Activated CD8-positive, alpha-beta memory T cell treated with anti-CD3 and anti-CD28 coated beads, Interleukin-2, amount 10 ng/mL, durations not matched to agents 7 days and 5 days (primary cell): Measurements from ENCODE around the gene ITGB8. TPM values are rescaled to one million over a fixed set of nuclear protein-coding genes. Genes with fewer than 3 reads are reported as not detected.

Experiments used
- ATAC-seq: fragments of 150-1000 bp; cut with Tn5 transposase; one replicate; pipeline ENCODE4 v1.10.0; 2021; ENCODE audit warnings: moderate library complexity
- CTCF ChIA-PET: fragments of 350-600 bp; sonication (Branson Sonifier 250); formaldehyde crosslinking; loops from one replicate; lab custom pipeline; 2021; ENCODE audit warnings: antibody characterized with exemption; lab: Charles Lee
- DNase-seq: peaks from one replicate; pipeline ENCODE4 v3.0.0-alpha.2; 2020
- H3K27ac Mint-ChIP-seq: one replicate; pipeline ENCODE4 v1.8.0; 2021; ENCODE audit warnings: mild to moderate bottlenecking, mixed read lengths
- H3K27me3 Mint-ChIP-seq: one replicate; pipeline ENCODE4 v1.8.0; 2021; ENCODE audit warnings: mixed read lengths
- H3K36me3 Mint-ChIP-seq: one replicate; pipeline ENCODE4 v1.8.0; 2021; ENCODE audit warnings: mild to moderate bottlenecking, mixed read lengths
- H3K4me1 Mint-ChIP-seq: one replicate; pipeline ENCODE4 v1.8.0; 2021; ENCODE audit warnings: mixed read lengths
- H3K4me3 Mint-ChIP-seq: one replicate; pipeline ENCODE4 v1.8.0; 2021; ENCODE audit warnings: mild to moderate bottlenecking, moderate library complexity, mixed read lengths
- H3K9me3 Mint-ChIP-seq: one replicate; pipeline ENCODE4 v1.8.0; 2022; ENCODE audit warnings: low read depth, mixed read lengths
- total RNA-seq, 2 experiments: library from RNA; stranded (reverse); gene quantifications; one replicate each; pipeline ENCODE4 v1.2.3, GENCODE V29; 2021

ITGB8 gene
- total RNA-seq, 2 experiments from 2014 or later: 0.06 to 0.07 TPM

GRCh38 chr7:20438694-20439376 is 108.1 kb downstream of the ITGB8 start:
- CTCF ChIA-PET: no interaction called here
- no peak overlapping the region for H3K27ac Mint-ChIP-seq
- ATAC-seq (no peak), DNase-seq (no peak)
- H3K4me3 Mint-ChIP-seq: no peak overlapping the region
- H3K36me3 Mint-ChIP-seq: no peaks in the 10 kb centered on the region
- H3K27me3 Mint-ChIP-seq: no peaks in the 10 kb centered on the region
- no peaks in the 10 kb centered on the region for H3K4me1 Mint-ChIP-seq
- no peaks in the 10 kb centered on the region for H3K9me3 Mint-ChIP-seq

DNA sequence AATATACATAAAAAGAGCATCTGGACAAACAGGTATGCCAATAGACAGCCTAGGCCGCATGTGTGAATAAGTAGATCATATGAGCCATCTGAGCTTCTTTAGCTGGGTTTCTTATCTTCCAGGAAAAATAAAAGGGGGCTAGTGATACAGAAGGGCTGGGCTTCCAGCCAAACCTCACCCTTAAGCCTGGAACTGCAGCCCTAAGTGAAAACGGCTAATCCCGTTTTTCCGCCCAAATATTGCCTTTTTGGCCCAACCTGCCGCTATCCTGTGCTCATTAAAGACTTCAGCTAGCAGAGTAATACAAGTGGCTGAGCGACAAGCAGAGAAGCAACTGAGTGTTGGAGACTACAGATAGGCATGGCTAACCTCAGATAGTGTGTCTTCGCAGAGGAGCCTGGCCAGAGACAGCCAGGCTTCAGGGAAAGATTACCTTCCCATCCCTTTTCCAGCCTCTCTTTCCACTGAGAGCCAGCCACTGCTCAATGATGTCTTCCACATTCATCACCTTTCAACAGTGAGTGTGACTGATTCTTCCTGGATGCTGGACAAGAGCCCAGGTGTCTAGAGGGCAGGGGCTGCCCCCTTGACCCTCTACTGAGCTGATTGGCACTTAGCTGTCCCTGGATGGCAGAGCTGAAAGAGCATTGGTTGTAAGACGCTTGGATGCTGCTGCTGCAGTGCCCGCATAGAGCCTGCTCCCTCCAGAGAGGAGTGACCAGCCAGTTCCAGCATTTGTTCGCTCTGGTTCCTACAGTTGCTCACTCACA is 108.9 kb downstream of the ITGB8 start:
- CTCF ChIA-PET: no interaction called here
- Mint-ChIP-seq H3K4me3 (no peak overlapping the region), H3K36me3 (no peaks in the 10 kb centered on the region), H3K27ac (no peak overlapping the region), H3K9me3 (no peaks in the 10 kb centered on the region), H3K27me3 (no peaks in the 10 kb centered on the region), H3K4me1 (no peaks in the 10 kb centered on the region)
- ATAC-seq (no peak), DNase-seq (no peak)

GRCh38 chr7:20440472-20441105 is 109.9 kb downstream of the ITGB8 start:
- ATAC-seq (no peak), DNase-seq (no peak)
- H3K36me3 Mint-ChIP-seq: no peaks in the 10 kb centered on the region
- no peak overlapping the region for H3K4me3 Mint-ChIP-seq
- H3K27ac Mint-ChIP-seq: no peak overlapping the region
- no peaks in the 10 kb centered on the region for H3K9me3 Mint-ChIP-seq
- H3K27me3 Mint-ChIP-seq: no peaks in the 10 kb centered on the region
- CTCF ChIA-PET: interaction anchor here (1.2 kb wide), 1 partner anchor 11 kb away, joined by 5 read pairs; no protein-coding TSS in a partner anchor
- H3K4me1 Mint-ChIP-seq: no peaks in the 10 kb centered on the region

- no peaks in the 10 kb centered on the region for H3K36me3 Mint-ChIP-seq
- no peaks in the 10 kb centered on the region for H3K9me3 Mint-ChIP-seq
- ATAC-seq (no peak), DNase-seq (no peak)
- H3K4me1 Mint-ChIP-seq: no peaks in the 10 kb centered on the region
- H3K4me3 Mint-ChIP-seq: no peak overlapping the region
- no peak overlapping the region for H3K27ac Mint-ChIP-seq
- no peaks in the 10 kb centered on the region for H3K27me3 Mint-ChIP-seq
- CTCF ChIA-PET: interaction anchor here (1.2 kb wide), 1 partner anchor 11 kb away, joined by 5 read pairs; no protein-coding TSS in a partner anchor
Measured at GRCh38 chr7:20441346-20441745, 110.6 kb downstream of the ITGB8 start.

DNA sequence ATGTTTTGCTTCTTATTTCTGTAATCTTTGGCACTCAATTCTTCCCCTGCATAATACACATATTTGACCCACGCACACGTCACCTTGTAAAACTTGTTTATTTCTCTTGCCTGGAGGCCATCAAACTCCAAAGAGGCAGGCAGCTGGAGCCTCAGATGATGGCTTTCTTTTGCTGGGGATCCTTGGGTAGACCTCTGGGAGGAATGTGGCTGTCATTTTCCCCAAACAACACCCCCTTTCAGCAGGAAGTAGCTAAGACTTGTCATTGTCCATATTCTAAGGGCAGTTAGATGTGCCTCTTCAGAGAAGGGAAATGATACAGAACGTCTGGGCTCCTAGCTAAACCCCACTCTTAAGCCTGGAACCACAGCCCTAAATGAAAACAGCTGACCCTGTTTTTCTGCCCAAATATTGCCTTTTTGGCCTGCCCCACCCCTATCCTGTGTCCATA is 111.3 kb downstream of the ITGB8 start:
- no peak for DNase-seq
- no peak overlapping the region for H3K4me3 Mint-ChIP-seq
- ATAC-seq: no peak
- no peaks in the 10 kb centered on the region for H3K36me3 Mint-ChIP-seq
- CTCF ChIA-PET: interaction anchor here (1.2 kb wide), 1 partner anchor 12 kb away, joined by 5 read pairs; no protein-coding TSS in a partner anchor
- H3K9me3 Mint-ChIP-seq: no peaks in the 10 kb centered on the region
- H3K27me3 Mint-ChIP-seq: no peaks in the 10 kb centered on the region
- no peak overlapping the region for H3K27ac Mint-ChIP-seq
- no peaks in the 10 kb centered on the region for H3K4me1 Mint-ChIP-seq

GRCh38 chr7:20442951-20443350 is 112.3 kb downstream of the ITGB8 start:
- H3K9me3 Mint-ChIP-seq: no peaks in the 10 kb centered on the region
- H3K36me3 Mint-ChIP-seq: no peaks in the 10 kb centered on the region
- ATAC-seq (no peak), DNase-seq (no peak)
- H3K4me3 Mint-ChIP-seq: no peak overlapping the region
- H3K27me3 Mint-ChIP-seq: no peaks in the 10 kb centered on the region
- CTCF ChIA-PET: no interaction called here
- no peaks in the 10 kb centered on the region for H3K4me1 Mint-ChIP-seq
- H3K27ac Mint-ChIP-seq: no peak overlapping the region

- DNase-seq: no peak
- Mint-ChIP-seq H3K27me3 (no peaks in the 10 kb centered on the region), H3K4me3 (no peak overlapping the region), H3K36me3 (no peaks in the 10 kb centered on the region), H3K9me3 (no peaks in the 10 kb centered on the region), H3K4me1 (no peaks in the 10 kb centered on the region), H3K27ac (no peak overlapping the region)
- CTCF ChIA-PET: no interaction called here
- ATAC-seq: no peak
Measured at GRCh38 chr7:20444030-20444800, 113.5 kb downstream of the ITGB8 start.

DNA sequence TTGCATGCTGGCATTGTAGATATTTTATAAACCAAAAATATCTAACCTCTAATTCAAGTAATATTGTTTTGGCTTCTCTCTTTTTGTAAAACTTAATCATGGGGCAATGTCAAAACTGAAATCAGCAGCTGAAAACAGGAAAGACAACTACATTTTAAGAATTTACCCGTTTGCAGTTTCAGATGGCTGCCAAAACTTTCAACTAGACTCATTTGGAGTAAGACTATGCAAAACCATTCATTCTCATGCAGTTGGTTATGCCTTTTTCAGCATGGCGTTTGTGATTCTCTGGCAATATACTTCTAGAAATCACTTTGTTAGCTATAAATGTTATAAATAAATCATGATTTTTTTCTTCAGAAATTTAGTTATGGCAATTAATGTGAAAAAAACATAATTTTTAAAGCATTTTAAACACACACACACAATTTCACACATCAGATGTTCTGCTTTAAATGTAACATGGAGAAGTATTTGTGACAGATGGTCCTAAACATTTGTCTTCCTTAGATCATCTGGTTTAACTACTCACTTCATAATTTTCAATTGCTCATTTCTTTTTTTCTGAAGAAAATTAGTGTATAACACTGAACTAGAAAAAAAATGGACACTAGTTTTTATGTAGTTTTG is 116.4 kb downstream of the ITGB8 start:
- Mint-ChIP-seq H3K9me3 (no peaks in the 10 kb centered on the region), H3K4me1 (no peaks in the 10 kb centered on the region), H3K27me3 (no peaks in the 10 kb centered on the region), H3K27ac (no peak overlapping the region), H3K4me3 (no peak overlapping the region), H3K36me3 (no peaks in the 10 kb centered on the region)
- DNase-seq: no peak
- ATAC-seq: no peak
- CTCF ChIA-PET: no interaction called here

DNA sequence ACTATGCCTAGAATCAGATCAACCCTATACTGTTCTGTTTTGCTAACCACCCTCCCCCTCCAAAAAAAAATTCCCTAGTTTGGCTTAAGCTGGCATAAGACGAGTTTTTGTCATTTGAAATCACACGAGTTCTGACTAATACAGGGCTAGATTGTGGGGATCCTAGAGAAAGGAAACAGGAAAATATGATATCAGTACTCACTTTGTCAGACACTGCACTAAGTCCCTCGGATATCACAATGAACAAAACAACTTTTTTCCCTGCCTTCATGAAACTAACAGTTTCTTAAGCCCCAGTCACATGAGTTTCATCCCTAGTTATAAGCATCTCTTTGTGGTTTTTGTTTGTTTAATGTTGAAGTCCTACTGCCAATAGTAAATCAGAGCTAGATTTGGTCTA is 118.5 kb downstream of the ITGB8 start:
- Mint-ChIP-seq H3K27me3 (no peaks in the 10 kb centered on the region), H3K4me3 (no peak overlapping the region), H3K4me1 (no peaks in the 10 kb centered on the region), H3K9me3 (no peaks in the 10 kb centered on the region), H3K36me3 (no peaks in the 10 kb centered on the region), H3K27ac (no peak overlapping the region)
- CTCF ChIA-PET: no interaction called here
- ATAC-seq (no peak), DNase-seq (no peak)

DNA sequence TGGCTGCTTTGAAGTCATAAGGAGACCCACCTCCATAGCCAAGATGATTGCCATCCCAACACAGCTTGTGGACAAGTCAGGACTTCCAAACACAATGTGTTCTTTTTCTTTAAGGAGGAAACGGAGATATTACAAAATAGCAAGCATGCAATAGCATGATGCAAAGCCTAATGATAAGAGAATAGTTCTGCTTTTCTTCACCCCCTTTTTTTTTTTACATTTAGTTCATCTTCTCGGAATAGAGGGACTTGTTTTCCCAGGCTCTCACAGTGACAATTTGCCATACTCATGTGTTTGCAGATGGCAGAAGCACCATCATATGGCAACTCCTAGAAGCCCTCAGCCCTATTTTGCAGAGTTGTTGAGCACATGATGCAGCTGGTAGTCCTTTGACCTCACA is 119.8 kb downstream of the ITGB8 start:
- Mint-ChIP-seq H3K4me1 (no peaks in the 10 kb centered on the region), H3K27me3 (no peaks in the 10 kb centered on the region), H3K4me3 (no peak overlapping the region), H3K36me3 (no peaks in the 10 kb centered on the region), H3K27ac (no peak overlapping the region), H3K9me3 (no peaks in the 10 kb centered on the region)
- CTCF ChIA-PET: no interaction called here
- ATAC-seq: no peak
- DNase-seq: no peak

GRCh38 chr7:20454202-20454601 is 123.5 kb downstream of the ITGB8 start:
- CTCF ChIA-PET: no interaction called here
- H3K36me3 Mint-ChIP-seq: no peaks in the 10 kb centered on the region
- no peaks in the 10 kb centered on the region for H3K27me3 Mint-ChIP-seq
- no peak overlapping the region for H3K4me3 Mint-ChIP-seq
- ATAC-seq (no peak), DNase-seq (no peak)
- no peak overlapping the region for H3K27ac Mint-ChIP-seq
- no peaks in the 10 kb centered on the region for H3K9me3 Mint-ChIP-seq
- no peaks in the 10 kb centered on the region for H3K4me1 Mint-ChIP-seq

GRCh38 chr7:20456701-20457100 is 126.0 kb downstream of the ITGB8 start:
- Mint-ChIP-seq H3K9me3 (no peaks in the 10 kb centered on the region), H3K36me3 (no peaks in the 10 kb centered on the region), H3K27me3 (no peaks in the 10 kb centered on the region), H3K27ac (no peak overlapping the region), H3K4me3 (no peak overlapping the region), H3K4me1 (no peaks in the 10 kb centered on the region)
- ATAC-seq (no peak), DNase-seq (no peak)
- CTCF ChIA-PET: no interaction called here

DNA sequence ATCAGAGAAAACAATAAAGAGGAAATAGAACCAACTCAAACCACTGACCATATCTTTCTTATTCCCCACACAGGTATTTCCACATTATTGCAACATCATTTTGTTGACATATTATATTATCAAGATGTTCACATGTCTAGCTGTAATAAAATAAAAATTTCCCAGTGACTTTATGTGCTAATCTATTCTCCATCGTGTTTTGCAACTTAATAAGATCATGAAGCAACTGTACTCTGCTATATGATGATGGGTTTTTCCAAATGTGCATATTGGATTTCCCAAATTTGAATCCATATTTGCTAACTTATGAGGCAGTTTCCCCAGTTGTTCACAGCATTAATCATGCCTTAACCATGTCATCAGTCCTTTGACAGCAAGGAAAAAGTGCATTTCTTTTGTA is 127.8 kb downstream of the ITGB8 start:
- Mint-ChIP-seq H3K27me3 (no peaks in the 10 kb centered on the region), H3K36me3 (no peaks in the 10 kb centered on the region), H3K27ac (no peak overlapping the region), H3K4me1 (no peaks in the 10 kb centered on the region), H3K9me3 (no peaks in the 10 kb centered on the region), H3K4me3 (no peak overlapping the region)
- CTCF ChIA-PET: no interaction called here
- DNase-seq (no peak), ATAC-seq (no peak)
